ENCODE measurements around the gene SLC16A1. TPM values are rescaled to one million over a fixed set of nuclear protein-coding genes. Genes with fewer than 3 reads are reported as not detected.
"Not testable (repeated sequence)": the region's sequence is repeated elsewhere in the genome, so short reads cannot be mapped to it uniquely, and the experiment has no call there.

SLC16A1 gene
- total and polyA plus RNA-seq, 8 donors: 14.5 to 33.0 (median 29.9) TPM

DNA sequence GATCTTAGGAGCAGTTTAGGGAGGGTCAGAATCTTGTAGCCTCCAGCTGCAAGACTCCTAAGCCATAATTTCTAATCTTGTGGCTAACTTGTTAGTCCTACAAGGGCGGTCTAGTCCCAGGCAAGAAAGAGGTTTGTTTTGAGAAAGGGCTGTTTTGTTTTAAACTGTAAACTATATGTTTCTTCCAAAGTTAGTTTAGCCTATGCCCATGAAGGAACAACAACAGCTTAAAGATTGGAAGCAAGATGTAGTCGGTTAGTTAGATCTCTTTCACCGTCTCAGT is 62.0 kb downstream of the SLC16A1 start:
- TF ChIP-seq, protein P1, sequence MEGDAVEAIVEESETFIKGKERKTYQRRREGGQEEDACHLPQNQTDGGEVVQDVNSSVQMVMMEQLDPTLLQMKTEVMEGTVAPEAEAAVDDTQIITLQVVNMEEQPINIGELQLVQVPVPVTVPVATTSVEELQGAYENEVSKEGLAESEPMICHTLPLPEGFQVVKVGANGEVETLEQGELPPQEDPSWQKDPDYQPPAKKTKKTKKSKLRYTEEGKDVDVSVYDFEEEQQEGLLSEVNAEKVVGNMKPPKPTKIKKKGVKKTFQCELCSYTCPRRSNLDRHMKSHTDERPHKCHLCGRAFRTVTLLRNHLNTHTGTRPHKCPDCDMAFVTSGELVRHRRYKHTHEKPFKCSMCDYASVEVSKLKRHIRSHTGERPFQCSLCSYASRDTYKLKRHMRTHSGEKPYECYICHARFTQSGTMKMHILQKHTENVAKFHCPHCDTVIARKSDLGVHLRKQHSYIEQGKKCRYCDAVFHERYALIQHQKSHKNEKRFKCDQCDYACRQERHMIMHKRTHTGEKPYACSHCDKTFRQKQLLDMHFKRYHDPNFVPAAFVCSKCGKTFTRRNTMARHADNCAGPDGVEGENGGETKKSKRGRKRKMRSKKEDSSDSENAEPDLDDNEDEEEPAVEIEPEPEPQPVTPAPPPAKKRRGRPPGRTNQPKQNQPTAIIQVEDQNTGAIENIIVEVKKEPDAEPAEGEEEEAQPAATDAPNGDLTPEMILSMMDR (IDR thresholded peaks at IDR 0.05): no peak
- no peak for DNase-seq
- H3K4me3 ChIP-seq: no peak overlapping the region
- intact Hi-C loops (cut with DNase I): no loop called here
- H3K36me3 ChIP-seq: no peaks in the 10 kb centered on the region
- H3K27ac ChIP-seq: no peak overlapping the region
- H3K4me1 ChIP-seq: no peaks in the 10 kb centered on the region
- no peak for ATAC-seq
- H3K27me3 ChIP-seq: no peaks in the 10 kb centered on the region
- H3K9me3 ChIP-seq: peaks cover 0 to 37% of the 10 kb centered on the region in 2 donors

DNA sequence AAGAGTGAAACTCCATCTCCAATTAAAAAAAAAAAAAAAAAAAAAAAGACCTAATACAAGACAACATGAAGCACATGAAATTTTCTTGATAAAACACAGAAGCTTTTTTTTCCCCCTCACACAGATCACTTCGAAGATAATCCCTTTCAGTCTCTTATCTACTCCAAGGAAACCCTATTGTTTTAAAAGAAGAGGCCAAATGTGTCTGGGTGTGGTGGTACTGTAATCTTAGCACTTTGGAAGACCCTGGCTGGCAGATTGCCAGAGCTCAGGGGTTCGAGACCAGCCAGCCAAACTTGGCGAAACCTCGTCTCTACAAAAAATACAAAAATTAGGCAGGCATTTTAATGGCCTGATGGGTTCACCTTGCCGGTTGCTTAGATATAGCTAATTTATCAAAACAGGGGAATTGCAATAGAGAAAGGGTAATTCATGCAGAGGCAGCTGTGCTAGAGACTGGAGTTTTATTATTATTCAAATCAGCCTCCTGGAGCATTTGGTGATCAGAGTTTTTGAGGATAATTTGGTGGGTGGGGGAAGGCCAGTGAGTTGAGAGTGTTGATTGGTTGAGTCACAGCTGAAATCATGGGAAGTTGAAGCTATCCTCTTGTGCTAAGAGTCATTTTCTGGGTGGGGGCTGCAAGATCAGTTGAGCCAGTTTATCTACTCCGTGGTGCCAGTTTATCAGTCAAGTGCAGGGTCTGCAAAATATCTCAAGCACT is 62.5 kb downstream of the SLC16A1 start:
- H3K36me3 ChIP-seq: no peaks in the 10 kb centered on the region
- no peak overlapping the region for H3K4me3 ChIP-seq
- H3K4me1 ChIP-seq: no peaks in the 10 kb centered on the region
- intact Hi-C loops (cut with DNase I): no loop called here
- no peak for DNase-seq
- no peak for ATAC-seq
- TF ChIP-seq, protein P1 (IDR thresholded peaks at IDR 0.05): no peak
- H3K9me3 ChIP-seq: peaks cover 0 to 37% of the 10 kb centered on the region in 2 donors
- no peak overlapping the region for H3K27ac ChIP-seq
- no peaks in the 10 kb centered on the region for H3K27me3 ChIP-seq

DNA sequence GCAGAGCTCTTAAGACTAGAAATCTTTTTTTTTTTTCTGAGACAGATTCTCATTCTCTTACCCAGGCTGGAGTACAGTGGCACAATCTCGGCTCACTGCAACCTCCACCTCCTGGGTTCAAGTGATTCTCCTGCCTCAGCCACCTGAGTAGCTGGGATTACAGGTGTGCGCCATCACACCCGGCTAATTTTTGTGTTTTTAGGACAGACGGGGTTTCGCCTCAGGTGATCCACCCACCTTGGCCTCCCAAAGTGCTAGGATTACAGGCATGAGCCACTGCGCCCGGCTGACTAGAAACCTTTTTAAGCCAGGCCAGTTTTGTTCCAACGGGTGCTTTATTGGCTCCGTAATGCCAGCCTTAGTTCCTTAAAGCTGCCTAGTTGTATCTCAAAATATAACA is 66.1 kb downstream of the SLC16A1 start:
- H3K36me3 ChIP-seq; H3K4me3 ChIP-seq; H3K4me1 ChIP-seq; intact Hi-C loops (cut with DNase I); H3K27me3 ChIP-seq; DNase-seq; H3K27ac ChIP-seq; ATAC-seq: not testable (repeated sequence)
- H3K9me3 ChIP-seq: peaks cover 0 to 17% of the 10 kb centered on the region in 2 donors

DNA sequence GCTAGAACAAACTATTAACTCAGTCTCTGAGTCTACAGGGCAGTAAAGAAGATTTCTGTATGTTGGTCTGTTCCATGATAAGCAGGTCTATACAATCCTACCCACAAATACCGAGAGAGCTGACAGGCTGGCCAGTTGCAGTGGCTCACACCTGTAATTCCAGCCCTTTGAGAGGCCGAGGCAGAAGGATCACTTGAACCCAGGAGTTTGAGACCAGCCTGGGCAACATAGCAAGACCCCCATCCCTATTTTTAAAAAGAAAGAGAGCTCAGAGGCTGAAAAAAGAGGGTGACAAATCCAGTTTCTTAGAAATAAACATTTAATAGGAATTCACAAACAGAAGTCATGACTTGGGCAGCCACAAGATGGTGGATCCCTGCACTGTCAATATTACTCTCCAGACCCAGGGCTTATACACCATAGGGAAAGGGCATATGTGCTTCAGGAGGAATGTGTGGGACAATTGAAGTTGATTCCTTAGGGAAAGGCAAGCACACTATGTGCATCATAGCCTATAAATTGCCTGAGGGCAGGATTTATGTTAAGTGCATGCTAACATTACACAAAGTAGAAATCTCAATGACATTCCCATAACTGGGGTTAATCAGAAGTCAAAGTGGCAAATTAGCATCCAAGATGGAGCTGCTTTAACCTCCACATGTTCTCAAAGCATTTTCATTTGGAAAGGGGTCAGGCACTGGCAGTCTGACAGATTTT is 66.8 kb downstream of the SLC16A1 start:
- no peak for DNase-seq
- intact Hi-C loops (cut with DNase I): no loop called here
- Histone ChIP-seq H3K4me3 (no peak overlapping the region), H3K27ac (no peak overlapping the region), H3K27me3 (no peaks in the 10 kb centered on the region), H3K9me3 (peaks cover 0 to 10% of the 10 kb centered on the region in 2 donors), H3K36me3 (no peaks in the 10 kb centered on the region), H3K4me1 (no peaks in the 10 kb centered on the region)
- no peak for ATAC-seq
- TF ChIP-seq, protein P1 (IDR thresholded peaks at IDR 0.05): no peak

DNA sequence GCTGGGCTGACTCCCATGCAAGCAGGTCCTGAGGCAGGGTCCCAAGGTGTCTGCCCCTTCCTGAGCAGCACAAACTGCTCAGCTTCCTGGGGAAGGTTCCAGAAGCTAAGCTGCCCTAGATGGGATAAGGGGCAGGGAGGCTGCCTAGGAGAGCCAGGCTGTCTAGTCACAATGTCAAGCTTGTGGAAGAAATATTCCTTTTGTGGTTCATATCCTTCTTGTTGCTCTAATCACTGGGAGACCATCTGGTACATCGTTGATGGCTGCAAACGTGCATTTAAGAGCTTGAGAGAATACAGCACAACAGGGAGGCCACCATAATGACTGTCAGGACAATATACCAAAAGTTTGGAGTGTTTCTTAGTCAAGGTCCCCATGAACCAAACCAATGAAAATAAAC is 67.4 kb downstream of the SLC16A1 start:
- H3K27ac ChIP-seq: no peak overlapping the region

More for the DNA sequence above, 67.4 kb downstream of the SLC16A1 start:
- DNase-seq: no peak
- intact Hi-C loops (cut with DNase I): no loop called here
- ATAC-seq: no peak
- H3K9me3 ChIP-seq: peaks cover 0 to 6% of the 10 kb centered on the region in 2 donors
- no peaks in the 10 kb centered on the region for H3K27me3 ChIP-seq
- H3K4me1 ChIP-seq: no peaks in the 10 kb centered on the region
- H3K36me3 ChIP-seq: no peaks in the 10 kb centered on the region
- TF ChIP-seq, protein P1 (IDR thresholded peaks at IDR 0.05): no peak
- no peak overlapping the region for H3K4me3 ChIP-seq
